PC-9 (cell line): ENCODE measurements around the gene FBXO44.

Experiments used
- EZH2 ChIP-seq: fragments of 200-600 bp; sonication (generic); IDR thresholded peaks from 2 replicates; pipeline ENCODE4 v1.8.0; 2017; ENCODE audit warnings: antibody characterized with exemption, low read depth
- TF ChIP-seq, protein P1 (sequence below): fragments of 200-600 bp; sonication (generic); conservative IDR thresholded peaks from 2 replicates; pipeline ENCODE4 v1.6.1; 2017; ENCODE audit warnings: mixed run types, antibody characterized with exemption, mild to moderate bottlenecking, moderate library complexity

DNA sequence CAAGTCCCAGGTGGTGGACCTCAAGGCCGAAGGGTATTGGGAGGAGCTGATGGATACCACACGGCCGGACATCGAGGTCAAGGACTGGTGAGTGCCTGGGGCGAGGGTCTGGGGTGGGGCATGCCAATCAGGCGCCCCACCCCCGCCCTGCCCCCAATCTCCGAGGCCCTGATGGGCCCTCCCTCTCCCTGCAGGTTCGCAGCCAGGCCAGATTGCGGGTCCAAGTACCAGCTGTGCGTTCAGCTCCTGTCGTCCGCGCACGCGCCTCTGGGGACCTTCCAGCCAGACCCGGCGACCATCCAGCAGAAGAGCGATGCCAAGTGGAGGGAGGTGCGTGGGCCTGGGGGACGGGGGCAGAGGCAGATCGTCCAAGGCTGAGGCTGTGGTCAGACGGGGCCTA, 3.9 kb downstream of the FBXO44 start:
- TF ChIP-seq, protein P1, sequence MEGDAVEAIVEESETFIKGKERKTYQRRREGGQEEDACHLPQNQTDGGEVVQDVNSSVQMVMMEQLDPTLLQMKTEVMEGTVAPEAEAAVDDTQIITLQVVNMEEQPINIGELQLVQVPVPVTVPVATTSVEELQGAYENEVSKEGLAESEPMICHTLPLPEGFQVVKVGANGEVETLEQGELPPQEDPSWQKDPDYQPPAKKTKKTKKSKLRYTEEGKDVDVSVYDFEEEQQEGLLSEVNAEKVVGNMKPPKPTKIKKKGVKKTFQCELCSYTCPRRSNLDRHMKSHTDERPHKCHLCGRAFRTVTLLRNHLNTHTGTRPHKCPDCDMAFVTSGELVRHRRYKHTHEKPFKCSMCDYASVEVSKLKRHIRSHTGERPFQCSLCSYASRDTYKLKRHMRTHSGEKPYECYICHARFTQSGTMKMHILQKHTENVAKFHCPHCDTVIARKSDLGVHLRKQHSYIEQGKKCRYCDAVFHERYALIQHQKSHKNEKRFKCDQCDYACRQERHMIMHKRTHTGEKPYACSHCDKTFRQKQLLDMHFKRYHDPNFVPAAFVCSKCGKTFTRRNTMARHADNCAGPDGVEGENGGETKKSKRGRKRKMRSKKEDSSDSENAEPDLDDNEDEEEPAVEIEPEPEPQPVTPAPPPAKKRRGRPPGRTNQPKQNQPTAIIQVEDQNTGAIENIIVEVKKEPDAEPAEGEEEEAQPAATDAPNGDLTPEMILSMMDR: no peak
- no peak for TF ChIP-seq EZH2
